GM10266 (cell line): ENCODE measurements around the gene DLST.

Source experiments
- DNase-seq: peaks from one replicate; pipeline ENCODE4 v3.0.0; 2012; ENCODE audit errors: extremely low spot score
- TF ChIP-seq, protein P1 (sequence below): IDR thresholded peaks from 2 replicates; pipeline ENCODE4 v1.5.1; 2012; ENCODE audit warnings: mild to moderate bottlenecking, low read depth; ENCODE audit not compliant: control insufficient read depth, insufficient read depth; ENCODE audit errors: missing control alignments

The DLST gene

DNA sequence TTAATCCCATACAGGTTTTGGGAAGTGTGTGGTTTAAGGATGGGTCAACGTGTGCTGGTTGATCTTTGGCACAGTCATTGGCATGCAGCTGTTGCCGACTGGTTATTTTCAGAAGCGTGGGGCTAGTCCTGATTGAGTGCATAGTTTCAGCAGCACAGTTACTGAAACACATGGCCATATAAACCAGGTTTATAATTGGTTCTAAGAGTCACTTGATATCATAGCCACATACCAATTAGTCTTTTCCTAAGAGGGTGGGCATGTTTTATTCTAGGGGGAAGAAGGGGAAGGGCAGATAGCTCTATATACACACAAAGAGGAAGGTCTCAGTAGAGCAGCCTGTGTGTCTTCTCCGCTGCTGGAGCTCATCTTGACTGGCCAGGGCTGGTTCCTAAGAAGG lies 52.3 kb downstream of the DLST start:
- DNase-seq: no peak
- TF ChIP-seq, protein P1, sequence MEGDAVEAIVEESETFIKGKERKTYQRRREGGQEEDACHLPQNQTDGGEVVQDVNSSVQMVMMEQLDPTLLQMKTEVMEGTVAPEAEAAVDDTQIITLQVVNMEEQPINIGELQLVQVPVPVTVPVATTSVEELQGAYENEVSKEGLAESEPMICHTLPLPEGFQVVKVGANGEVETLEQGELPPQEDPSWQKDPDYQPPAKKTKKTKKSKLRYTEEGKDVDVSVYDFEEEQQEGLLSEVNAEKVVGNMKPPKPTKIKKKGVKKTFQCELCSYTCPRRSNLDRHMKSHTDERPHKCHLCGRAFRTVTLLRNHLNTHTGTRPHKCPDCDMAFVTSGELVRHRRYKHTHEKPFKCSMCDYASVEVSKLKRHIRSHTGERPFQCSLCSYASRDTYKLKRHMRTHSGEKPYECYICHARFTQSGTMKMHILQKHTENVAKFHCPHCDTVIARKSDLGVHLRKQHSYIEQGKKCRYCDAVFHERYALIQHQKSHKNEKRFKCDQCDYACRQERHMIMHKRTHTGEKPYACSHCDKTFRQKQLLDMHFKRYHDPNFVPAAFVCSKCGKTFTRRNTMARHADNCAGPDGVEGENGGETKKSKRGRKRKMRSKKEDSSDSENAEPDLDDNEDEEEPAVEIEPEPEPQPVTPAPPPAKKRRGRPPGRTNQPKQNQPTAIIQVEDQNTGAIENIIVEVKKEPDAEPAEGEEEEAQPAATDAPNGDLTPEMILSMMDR: no peak

DNA sequence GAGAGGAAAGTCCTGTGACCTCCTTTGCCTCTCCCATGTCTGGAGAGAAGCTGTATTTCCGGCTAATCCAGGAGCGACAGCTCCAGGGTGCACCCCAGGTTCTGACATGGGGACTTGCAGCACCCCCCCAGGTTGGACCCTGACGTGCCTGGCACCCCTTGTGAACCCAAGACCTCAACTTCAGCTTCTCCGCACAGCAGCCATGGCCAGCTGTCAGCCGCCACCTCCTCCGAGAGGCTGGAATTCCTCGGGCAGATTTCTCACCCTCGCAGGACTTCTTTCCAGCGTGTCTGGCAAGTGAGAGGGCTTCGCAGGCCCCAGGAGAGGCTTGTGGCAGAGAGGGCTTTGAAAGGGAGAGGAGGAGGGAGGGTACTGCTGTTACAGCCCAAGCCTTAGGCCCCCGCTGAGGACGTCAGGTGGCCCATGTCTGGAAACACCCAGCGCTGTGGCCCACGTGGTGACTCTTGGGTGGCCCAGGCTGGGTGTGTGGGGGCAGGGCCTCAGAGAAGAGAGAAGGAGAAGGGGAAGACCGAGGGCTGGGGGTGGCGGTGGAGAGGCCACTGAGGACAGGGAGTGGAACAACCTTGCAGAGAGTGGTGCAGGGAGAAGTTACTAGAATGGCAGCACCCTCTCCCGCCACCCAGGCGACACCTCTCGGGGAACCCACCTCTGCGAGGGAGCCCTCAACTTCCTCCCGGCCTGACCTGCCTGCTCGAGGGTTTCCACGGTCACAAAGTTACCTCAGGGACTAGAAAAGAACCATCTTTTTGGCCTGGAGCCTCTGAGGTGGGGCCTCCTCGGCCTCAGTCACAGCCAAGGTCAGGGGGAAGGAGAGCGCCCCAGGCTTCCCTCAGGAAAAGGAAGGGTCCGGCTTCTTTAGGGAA lies 53.0 kb downstream of the DLST start:
- TF ChIP-seq, protein P1: no peak
- no peak for DNase-seq

DNA sequence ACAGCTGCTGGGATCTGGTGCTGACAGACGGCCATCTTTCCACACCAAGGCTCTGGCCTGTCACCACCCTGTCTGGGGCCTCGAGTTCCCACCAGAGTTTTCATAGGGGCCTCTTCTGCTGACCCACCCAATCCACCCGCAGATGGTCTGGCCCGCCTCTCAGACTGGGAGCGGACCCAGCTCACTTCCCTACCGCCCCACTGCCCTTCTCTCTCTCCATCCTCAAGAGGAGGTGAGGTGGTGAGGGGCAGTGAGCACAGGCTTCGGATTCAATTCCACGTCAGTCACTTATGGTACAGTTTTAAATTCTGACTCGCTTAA lies 53.6 kb downstream of the DLST start:
- no peak for DNase-seq
- TF ChIP-seq, protein P1: no peak

DNA sequence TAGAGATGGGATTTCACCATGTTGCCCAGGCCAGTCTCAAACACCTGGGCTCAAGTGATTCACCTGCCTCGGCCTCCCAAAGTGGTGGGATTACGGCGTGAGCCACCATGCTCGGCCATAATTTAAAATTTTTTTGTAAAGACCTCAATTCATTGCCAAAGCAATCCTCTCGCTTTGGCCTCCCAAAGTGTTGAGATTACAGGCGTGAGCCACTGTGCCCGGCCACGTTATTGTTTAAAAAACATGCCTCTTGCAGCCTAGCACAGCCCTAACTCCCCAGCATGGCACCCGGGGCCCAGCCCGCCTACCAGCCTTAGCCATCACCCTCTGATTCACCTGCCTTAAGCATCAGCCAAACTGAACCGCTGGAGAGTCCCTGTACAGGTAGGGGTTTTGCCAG lies 54.4 kb downstream of the DLST start:
- DNase-seq: no peak
- TF ChIP-seq, protein P1: no peak

DNA sequence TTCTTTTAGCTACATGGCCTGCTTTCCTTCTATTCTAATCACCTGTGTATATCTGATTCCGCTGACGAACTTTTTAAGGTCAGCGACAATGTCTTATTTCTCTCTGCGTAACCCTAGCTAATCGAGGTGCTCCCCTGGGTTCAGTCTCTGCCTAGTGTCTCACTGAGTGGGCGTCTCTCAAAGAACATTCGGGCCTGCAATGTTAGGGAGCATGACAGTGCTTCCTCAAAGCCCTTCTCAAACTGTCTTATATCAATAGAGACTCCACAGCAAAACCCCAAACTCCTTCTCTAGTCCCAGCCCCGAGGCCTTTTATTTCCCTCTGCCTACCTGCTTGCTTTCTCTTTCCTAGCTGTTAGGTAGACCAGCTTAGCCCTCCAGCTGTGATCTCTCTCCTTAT lies 55.0 kb downstream of the DLST start:
- TF ChIP-seq, protein P1: no peak
- DNase-seq: no peak

DNA sequence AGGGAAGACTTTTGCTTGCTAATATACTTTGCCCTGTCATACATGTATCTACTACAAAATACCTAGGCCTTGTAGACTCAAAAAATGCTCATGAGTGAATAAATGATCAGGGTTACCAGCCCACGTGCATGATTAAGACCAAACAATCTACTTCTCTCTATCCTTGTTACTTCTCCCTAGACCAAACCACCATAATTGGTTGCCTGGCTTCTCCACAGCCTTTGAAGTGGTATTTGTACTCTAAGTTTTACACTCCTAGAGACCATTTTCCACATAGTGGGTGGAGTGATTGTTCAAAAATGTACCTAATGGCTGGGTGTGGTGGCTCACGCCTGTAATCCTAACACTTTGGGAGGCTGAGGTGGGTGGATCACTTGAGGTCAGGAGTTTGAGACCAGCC lies 55.5 kb downstream of the DLST start:
- TF ChIP-seq, protein P1: no peak

More for the DNA sequence above, 55.5 kb downstream of the DLST start:
- no peak for DNase-seq
